GM12891 (cell line): ENCODE measurements around the gene WDR45B.

ENCODE experiments used
- DNase-seq: peaks from one replicate; pipeline ENCODE4 v3.0.0; 2011; ENCODE audit warnings: low spot score; ENCODE audit not compliant: insufficient read length
- FAIRE-seq: peaks from 2 replicates; lab custom pipeline; 2011; peaks lifted over from hg19 to GRCh38; lab: Jason Lieb, UNC
- PAX5 ChIP-seq: IDR thresholded peaks from 2 replicates; pipeline ENCODE4 v1.6.1; 2011; ENCODE audit warnings: low read length, moderate library complexity, mild to moderate bottlenecking; ENCODE audit not compliant: insufficient read depth, severe bottlenecking
- POLR2A ChIP-seq: IDR thresholded peaks from 2 replicates; pipeline ENCODE4 v1.6.1; 2011; ENCODE audit warnings: low read depth, low read length, control low read depth
- POLR2AphosphoS5 ChIP-seq: IDR thresholded peaks from 2 replicates; pipeline ENCODE4 v1.6.1; 2011; ENCODE audit warnings: low read depth, low read length, control low read depth
- POU2F2 ChIP-seq: IDR thresholded peaks from 2 replicates; pipeline ENCODE4 v1.6.1; 2011; ENCODE audit warnings: low read depth, mild to moderate bottlenecking, control low read depth, low read length, moderate library complexity
- SPI1 ChIP-seq: IDR thresholded peaks from 2 replicates; pipeline ENCODE4 v1.6.1; 2011; ENCODE audit warnings: low read depth, low read length, control low read depth
- TAF1 ChIP-seq: IDR thresholded peaks from 2 replicates; pipeline ENCODE4 v1.6.1; 2011; ENCODE audit warnings: low read depth, low read length, control low read depth

Gene WDR45B

GRCh38 chr17:82687871-82688270 is 39.6 kb upstream of the WDR45B start:
- no peak for TF ChIP-seq TAF1
- no peak for TF ChIP-seq POLR2A
- no peak for TF ChIP-seq POU2F2
- no peak for TF ChIP-seq PAX5
- TF ChIP-seq POLR2AphosphoS5: no peak
- TF ChIP-seq SPI1: no peak

GRCh38 chr17:82687375-82687861 is 39.2 kb upstream of the WDR45B start:
- DNase-seq: no peak

More at GRCh38 chr17:82687871-82688270, 39.6 kb upstream of the WDR45B start:
- DNase-seq (no peak), FAIRE-seq (no peak)

GRCh38 chr17:82686366-82687324 is 38.4 kb upstream of the WDR45B start:
- TF ChIP-seq SPI1 (no peak), TAF1 (no peak), POLR2AphosphoS5 (no peak), PAX5 (no peak), POU2F2 (no peak), POLR2A (no peak)
- FAIRE-seq (no peak), DNase-seq (no peak)

More at GRCh38 chr17:82687375-82687861, 39.2 kb upstream of the WDR45B start:
- TF ChIP-seq TAF1: no peak
- no peak for TF ChIP-seq SPI1
- TF ChIP-seq PAX5: no peak
- TF ChIP-seq POU2F2: no peak
- TF ChIP-seq POLR2AphosphoS5: no peak
- no peak for TF ChIP-seq POLR2A
- no peak for FAIRE-seq

GRCh38 chr17:82685291-82685690 is 37.0 kb upstream of the WDR45B start:
- TF ChIP-seq POLR2AphosphoS5 (no peak), PAX5 (no peak), TAF1 (no peak), SPI1 (no peak), POU2F2 (no peak), POLR2A (no peak)
- FAIRE-seq (no peak), DNase-seq (no peak)

- FAIRE-seq: no peak
- no peak for DNase-seq
- TF ChIP-seq TAF1 (no peak), SPI1 (no peak), POLR2A (no peak), POLR2AphosphoS5 (no peak), PAX5 (no peak), POU2F2 (no peak)
Observed at GRCh38 chr17:82684228-82684841, 36.1 kb upstream of the WDR45B start.

GRCh38 chr17:82683534-82683933 is 35.3 kb upstream of the WDR45B start:
- FAIRE-seq (no peak), DNase-seq (no peak)
- no peak for TF ChIP-seq PAX5
- TF ChIP-seq POU2F2: no peak
- TF ChIP-seq POLR2AphosphoS5: no peak
- TF ChIP-seq SPI1: no peak
- TF ChIP-seq POLR2A: no peak

GRCh38 chr17:82681547-82681946 is 33.3 kb upstream of the WDR45B start:
- TF ChIP-seq SPI1: no peak
- TF ChIP-seq POLR2A: no peak
- TF ChIP-seq PAX5: no peak
- TF ChIP-seq POLR2AphosphoS5: no peak
- TF ChIP-seq TAF1: no peak
- no peak for TF ChIP-seq POU2F2
- FAIRE-seq: no peak

GRCh38 chr17:82679586-82680465 is 31.6 kb upstream of the WDR45B start:
- no peak for FAIRE-seq
- TF ChIP-seq POLR2A (no peak), TAF1 (no peak), PAX5 (no peak), POU2F2 (no peak), SPI1 (no peak), POLR2AphosphoS5 (no peak)
- no peak for DNase-seq

More at GRCh38 chr17:82681547-82681946, 33.3 kb upstream of the WDR45B start:
- no peak for DNase-seq
